WI38 (cell line): ENCODE data around the gene SNAPC4.

Experiments
- H3K4me3 ChIP-seq: 2 replicates; pipeline ENCODE4 v1.5.1; 2011; ENCODE audit warnings: low read depth, mild to moderate bottlenecking, control low read depth, low read length
- CTCF ChIP-seq: IDR thresholded peaks from 2 replicates; pipeline ENCODE4 v1.5.1; 2012; ENCODE audit warnings: low read depth, mild to moderate bottlenecking, control low read depth, low read length

SNAPC4 gene

DNA sequence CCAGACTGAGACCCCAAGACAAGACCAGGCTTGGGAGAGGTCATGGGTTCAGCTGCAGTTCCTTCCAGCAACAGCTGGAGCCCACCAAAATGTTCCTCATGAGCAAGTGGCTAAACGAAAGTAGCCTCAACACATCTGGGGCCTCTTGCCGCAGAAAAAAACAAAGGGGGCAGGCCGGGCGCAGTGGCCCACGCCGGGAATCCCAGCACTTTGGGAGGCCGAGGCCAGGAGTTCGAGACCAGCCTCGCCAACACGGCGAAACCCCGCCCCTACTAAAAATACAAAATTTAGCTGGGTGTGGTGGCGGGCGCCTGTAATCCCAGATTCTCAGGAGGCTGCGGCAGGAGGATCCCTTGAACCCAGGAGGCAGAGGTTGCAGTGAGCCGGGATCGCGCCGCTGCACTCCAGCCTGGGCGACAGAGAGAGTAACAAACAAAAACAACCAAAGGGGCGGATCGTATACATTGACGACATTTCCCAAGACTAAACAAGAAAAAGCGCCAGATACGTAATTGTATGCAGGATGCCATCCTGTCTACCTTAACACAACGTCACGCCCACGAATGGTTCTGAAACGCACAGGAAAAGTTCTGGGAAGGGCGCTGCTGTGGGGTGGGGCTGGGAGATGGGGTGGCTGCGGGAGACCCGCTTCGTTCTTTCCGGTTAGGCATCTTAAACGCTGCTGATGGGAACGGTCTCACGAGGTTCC, 38.0 kb upstream of the SNAPC4 start:
- H3K4me3 ChIP-seq: peak overlapping the region; percentile 82
- TF ChIP-seq CTCF: no peak

DNA sequence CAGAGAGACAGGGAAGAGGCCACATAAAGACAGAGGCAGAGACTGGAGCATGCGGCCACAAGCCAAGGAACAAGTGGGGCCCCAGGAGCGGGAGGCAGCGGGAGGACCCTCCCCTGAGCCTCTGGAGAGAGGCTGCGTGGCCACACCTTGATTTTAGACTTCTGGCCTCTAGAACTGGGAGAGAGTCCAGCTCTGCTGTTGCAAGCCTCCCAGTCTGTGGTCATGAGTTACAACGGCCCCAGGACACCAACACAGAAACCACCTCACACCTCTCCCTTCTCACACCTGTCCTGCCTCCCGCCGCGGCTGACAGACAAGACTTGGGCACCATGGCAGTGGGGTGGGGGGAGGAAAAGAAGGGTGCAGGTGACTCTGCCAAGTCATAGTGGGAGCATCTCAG, 37.5 kb upstream of the SNAPC4 start:
- peak overlapping the region; percentile 82 for H3K4me3 ChIP-seq
- TF ChIP-seq CTCF: no peak

DNA sequence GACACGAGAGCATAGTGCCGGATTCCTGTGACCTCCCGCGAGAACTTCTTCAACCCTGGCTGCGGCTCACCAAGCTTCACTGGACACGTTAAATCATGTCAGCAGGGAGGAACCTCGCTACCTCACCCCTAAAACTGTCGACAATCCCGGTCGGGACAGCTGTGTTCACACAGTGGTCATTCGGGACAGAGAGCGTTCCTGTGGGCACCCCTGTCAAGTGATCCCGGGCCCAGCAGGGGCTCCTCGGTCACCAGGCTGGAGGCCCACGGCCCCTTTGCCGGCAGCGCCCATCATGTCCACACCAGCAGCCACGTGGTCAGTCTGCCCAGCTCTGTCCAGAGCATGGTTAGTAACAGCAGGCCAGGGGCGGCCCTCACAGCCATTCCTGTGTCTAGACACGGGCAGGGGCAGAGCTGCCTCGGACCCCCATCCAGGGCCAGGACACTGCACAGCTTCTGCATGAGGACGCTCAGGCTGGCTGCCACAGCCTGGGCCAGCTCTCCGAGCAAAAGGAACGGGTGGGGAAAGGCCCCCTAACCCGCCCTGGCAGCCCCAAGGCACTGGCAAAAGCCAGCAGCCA, 36.2 kb upstream of the SNAPC4 start:
- no peak overlapping the region for H3K4me3 ChIP-seq
- TF ChIP-seq CTCF: no peak

GRCh38 chr9:136434580-136435169, 34.7 kb upstream of the SNAPC4 start:
- TF ChIP-seq CTCF: no peak
- H3K4me3 ChIP-seq: no peak overlapping the region

DNA sequence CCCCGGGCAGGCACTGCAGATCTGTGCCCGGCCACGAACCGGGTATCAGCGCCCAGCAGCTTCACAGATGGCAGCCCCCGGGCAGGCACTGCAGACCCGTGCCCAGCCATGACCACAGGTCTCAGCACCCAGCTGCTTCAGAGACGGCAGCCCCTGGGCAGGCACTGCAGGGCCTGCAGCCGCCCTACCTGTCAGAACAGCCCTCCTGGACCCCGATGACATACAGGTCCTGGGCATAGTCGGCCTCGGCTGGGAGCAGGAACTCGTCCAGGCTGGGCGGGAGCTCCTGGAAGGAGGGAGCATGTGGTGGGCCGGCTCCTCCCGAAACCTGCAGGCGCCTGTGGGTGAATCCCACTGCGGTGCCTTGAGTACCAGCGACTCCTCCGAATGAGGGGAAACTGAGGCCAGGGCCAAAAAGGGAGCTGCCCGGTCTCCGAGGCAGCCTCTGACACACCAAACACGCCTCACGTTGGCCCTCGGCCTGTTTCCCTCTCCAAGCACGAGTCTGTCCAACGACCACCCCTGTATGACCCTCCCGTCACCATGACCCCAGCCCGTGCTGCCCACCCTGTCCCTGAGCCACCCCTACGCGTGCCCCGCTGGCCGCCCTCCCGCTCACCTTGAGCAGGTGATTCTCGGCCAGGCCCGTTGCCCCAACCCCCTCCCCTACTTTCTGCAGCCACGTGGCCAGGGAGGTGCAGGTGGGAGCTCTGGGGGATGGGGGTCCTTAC, 34.0 kb upstream of the SNAPC4 start:
- TF ChIP-seq CTCF: no peak
- no peak overlapping the region for H3K4me3 ChIP-seq

- no peak overlapping the region for H3K4me3 ChIP-seq
- no peak for TF ChIP-seq CTCF
Measured at GRCh38 chr9:136433043-136433715, 33.2 kb upstream of the SNAPC4 start.

DNA sequence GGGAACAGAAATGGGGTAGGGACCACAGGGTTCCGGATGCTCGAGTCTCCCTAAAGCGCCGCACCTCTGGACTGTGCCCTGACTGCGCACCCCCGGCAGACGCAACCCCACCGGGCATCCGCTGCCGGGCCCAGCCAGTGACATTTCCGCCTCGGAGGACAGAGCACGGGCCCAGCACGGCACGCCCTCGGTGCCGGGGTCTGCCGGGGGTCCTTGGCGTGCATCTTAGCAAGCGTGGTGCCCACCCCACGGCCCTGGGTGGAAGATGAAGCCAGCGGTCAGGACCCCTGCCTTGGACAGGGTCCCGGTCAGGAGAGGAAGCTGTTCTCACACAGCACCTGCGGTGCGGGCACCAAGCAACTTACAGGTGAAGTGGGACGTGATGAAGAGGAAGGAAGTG, 32.6 kb upstream of the SNAPC4 start:
- H3K4me3 ChIP-seq: no peak overlapping the region
- TF ChIP-seq CTCF: no peak
